Fibroblast of skin of scalp (primary cell): ENCODE results near the gene TBC1D16.
A peak's percentile ranks its signal among the peaks of the same experiment; 100 is the strongest.
"Not testable (repeated sequence)": the region's sequence is repeated elsewhere in the genome, so short reads cannot be mapped to it uniquely, and the experiment has no call there.

Source experiments
- DNase-seq: peaks from one replicate; pipeline ENCODE4 v3.0.0-alpha.2; 2013

The TBC1D16 gene

DNA sequence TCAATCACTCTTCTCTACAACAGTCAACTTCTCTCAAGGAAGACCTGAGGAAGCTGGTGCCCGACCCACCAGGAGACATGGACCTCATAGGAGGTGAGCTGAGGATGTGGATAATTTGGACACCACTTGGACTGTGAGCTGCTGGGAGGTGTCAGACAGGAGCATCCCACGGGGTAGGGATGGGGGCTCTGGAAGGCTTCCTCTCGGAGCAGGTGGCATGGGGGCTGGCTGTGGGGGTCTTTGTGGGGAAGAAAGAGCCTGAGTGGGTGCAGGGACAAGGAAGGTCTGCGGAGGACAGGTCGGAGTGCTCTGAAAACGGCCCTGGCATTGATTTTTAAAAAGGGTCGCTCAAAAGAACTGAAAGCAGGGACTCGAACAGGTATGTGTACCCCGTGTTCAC is 64.0 kb downstream of the TBC1D16 start:
- DNase-seq: no peak

DNA sequence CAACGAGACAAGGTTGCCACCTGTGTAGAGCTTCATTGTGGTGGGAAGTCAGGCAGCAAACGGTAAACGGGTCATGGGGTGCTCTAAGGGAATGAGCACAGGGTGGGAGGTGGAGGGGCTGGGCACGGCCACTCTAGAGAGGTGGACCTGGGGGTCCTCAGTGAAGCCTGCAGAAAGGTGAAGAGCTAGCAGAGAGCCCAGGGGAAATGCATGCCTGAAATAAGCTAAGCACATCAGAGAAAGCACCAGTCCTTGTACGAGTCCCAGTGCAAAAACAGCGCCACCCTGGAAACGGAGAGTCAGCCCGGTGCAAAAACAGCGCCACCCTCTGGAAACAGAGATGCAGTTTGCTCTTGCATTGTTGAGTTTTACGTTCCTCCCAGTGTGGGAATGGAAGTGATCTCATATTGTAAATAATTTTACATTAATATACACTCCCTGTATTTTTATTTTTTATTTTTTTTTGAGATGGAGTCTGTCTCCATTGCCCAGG is 65.0 kb downstream of the TBC1D16 start:
- DNase-seq: peak; percentile 27

DNA sequence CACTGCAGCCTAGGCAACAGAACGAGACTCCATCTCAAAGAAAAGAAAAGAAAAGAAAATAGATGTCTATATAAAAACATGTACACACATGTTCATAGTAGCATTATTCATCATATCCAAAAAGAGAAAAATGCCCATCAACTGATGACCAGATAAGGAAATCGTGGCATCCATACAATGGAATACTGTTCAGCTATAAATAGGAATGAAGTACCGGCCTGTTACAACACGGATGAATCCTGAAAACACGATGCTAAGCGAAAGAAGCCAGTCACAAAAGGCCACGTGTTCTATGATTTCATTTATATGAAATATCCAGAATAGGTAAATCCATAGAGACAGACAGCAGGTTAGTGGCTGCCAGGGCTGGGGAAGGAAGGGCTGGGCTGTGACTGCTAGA is 65.8 kb downstream of the TBC1D16 start:
- no peak for DNase-seq

DNA sequence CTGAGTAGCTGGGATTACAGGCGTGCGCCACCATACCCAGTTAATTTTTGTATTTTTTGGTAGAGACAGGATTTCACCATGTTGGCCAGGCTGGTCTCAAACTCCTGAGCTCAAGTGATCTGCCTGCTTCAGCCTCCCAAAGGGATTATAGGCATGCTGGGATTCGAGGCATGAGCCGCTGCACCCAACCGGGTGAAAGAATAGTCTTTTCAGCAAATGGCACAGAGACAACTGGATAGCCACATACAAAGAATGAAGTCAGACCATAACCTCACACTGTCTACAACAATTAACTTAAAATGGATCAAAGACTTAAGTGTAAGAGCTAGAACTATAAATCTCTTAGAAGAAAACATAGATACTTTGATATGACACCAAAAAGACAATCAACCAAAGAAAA is 67.6 kb downstream of the TBC1D16 start:
- no peak for DNase-seq

DNA sequence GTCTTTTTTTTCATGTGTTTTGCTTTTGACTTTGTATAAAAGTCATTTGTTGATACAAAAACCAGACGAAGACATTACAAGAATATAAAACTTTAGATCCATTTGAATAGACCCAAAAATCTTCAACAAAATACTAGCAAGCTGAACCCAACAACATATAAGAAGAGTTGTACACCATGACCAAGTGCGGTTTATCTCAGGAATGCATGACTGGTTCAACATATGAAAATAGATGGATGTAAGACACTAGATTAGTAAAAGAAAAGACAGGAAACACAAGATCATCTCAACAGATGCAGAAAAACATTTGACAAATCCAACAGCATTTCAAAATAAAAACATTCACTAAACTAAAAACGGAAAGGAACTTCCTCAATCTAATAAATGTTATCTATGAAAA is 69.0 kb downstream of the TBC1D16 start:
- DNase-seq: no peak

DNA sequence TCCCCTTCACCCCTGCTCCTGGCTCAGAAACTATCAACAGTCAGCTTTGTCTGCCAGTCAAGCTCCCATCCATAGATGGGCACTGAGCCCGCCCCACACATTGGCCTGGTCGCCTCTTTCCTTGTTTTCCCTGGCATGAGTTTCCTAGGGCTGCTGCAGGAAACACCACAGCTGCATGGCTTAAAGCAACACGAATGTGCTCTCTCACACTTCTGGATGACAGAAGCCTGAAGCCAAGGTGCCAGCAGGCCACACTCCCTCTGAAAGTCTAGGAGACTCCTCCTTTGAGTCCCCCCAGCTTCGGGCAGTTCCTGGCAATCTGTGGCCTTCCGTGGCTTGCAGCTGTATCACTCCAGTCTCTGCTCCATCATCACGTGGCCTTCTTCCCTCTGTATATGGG is 69.9 kb downstream of the TBC1D16 start:
- DNase-seq: no peak

DNA sequence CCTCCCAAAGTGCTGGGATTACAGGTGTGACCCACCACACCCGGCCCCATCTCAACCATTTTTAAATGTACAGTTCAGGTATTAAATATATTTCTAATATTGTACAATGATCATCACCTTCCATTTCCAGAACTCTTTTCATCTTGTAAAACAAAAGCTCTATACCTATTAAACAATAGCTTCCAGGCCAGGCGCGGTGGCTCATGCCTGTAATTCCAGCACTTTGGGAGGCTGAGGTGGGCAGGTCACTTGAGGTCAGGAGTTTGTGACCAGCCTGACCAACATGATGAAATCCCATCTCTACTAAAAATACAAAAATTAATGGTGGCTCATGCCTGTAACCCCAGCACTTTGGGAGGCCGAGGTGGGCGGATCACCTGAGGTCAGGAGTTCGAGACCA is 73.2 kb downstream of the TBC1D16 start:
- DNase-seq: not testable (repeated sequence)

DNA sequence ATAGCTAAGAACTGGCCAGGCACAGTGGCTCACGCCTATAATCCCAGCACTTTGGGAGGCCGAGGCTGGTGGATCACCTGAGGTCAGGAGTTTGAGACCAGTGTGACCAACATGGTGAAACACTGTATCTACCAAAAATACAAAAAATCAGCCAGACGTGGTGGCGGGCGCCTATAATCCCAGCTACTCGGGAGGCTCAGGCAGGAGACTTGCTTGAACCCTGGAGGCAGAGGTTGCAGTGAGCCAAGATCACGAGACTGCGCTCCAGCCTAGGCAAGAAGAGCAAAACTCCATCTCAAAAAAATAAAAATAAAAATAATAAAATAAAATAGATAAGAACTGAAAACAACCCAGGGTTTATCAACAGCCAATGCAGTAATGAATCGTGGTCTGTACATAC is 74.1 kb downstream of the TBC1D16 start:
- not testable (repeated sequence) for DNase-seq

DNA sequence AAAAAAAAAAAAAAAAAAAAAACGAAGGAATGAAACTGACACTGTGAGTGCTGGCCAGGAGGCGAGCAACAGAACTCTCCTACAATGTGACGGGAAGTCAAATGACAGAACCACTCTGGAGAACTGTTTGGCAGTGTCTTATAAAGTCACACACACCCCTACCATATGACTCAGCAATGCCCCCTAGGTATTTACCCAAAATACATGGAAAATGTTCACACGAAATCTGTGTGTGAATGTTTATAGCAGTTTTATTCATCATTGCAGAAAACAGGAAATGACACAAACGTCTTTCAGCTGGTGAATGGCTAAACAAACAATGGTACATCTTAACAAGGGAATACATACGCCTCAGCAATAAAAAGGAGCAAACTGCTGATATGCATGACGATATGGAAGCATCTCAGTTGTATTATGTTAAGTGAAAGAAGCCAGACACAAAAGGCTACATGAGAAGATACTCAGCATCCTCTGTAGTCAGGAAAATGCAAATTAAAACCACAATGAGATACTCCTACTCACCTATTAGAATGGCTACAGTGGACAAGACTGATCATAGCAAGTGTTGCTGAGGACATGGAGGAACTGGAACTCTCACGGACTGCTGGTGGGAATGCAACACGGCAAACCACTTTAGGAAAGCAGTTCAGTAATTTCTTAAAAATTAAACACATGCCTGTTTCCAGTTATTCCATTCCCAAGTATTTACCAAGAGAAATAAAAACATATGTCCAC is 74.7 kb downstream of the TBC1D16 start:
- no peak for DNase-seq

DNA sequence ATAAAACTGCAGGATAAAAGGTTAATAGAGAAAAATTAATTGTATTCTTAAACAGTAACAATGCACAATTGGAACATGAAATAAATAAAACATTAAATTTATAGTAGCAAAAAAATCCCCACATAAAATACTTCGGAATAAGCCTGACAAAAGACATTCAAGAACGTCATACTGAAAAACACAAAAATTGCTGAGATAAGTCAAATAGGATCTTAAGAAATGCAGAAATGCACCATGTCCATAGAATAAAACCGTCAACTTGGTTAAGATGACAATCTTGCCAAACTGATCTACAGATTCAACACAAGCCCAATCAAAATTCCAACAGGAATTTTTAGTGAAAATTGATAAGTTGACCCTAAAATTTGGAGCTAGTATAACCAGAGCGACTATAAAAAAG is 76.6 kb downstream of the TBC1D16 start:
- no peak for DNase-seq

DNA sequence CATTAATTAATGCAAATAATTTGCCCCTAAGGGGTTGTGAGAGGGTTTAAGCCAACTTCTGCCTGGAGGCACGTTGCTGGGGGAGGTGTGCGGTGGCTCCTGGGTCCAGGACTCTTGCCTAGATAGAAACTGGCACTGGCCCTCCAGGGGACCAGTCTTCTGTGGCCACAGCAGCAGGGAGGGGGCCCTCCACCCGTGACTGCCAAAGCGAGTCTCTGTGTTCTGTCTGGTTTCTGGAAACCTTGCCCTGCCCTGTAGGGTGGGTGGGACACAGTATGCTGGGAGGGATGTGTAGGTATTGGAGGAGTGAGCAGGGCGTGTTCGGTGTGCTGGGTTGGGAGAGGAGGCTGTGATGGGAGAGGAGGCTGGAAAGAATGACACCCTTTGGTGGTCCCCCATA is 78.8 kb downstream of the TBC1D16 start:
- DNase-seq: no peak

DNA sequence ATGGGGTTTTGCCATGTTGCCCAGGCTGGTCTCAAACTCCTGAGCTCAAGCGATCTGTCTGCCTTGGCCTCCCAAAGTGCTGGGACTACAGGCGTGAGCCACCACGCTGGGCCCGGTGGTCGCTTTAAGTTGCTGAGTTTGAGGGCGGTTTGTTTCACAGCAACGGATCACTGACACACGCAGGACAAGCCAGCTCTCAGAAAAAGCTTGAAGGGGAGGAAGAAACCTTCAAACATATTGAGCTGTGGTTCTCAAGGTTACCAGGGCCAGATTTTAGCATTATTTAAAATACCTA is 79.3 kb downstream of the TBC1D16 start:
- DNase-seq: not testable (repeated sequence)

DNA sequence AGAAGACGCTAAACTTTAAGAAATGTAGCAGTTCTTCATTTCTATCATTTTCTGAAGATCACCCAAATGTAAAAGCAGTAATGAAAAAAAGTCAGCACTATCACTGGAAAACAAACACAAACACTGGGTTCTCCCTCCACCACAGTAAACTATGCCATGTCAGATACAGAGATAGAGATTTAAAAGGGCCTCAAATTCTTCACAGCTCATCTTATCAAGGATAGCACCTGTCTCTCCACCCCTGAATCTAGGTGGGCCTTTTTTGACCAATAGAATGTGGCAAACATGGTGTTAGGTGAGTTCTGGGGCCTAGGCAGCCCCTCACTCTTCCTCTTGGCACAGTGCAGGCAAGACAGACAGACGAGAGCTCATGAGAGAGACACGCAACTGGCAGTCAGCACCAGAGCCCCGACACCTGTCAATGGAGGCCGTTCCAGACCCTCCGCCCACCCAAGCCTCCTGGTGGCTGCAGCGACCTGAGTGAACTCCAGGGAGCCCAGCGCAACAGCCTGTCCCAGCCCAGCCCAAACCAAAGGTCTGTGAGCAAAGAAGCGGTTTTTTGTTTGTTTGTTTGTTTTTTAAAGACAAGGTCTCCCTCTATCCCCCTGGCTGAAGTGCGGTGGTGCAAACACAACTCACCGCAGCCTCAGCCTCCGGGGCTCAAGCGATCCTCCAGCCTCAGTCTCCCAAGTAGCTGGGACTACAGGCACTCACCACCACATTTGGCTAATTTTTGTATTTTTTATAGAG is 79.8 kb downstream of the TBC1D16 start:
- DNase-seq: no peak

DNA sequence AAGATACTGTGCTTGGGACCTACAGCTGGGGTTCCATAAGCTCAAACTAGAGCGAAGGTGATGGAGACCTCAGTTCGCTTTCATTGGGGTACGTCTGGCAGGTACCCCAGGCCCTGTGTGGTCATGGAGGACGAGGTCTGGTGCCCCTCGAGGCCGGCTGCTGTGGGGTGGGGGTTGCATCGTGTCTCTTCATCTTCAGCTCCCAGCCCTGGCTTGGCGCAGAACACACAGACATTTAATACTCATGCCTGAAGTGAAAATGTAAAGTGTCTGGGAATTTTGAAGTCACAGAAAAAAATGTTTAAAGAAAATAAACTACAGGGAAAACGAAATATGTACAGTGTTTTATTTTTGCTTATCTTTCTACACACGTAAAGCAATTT is 80.5 kb downstream of the TBC1D16 start:
- no peak for DNase-seq

DNA sequence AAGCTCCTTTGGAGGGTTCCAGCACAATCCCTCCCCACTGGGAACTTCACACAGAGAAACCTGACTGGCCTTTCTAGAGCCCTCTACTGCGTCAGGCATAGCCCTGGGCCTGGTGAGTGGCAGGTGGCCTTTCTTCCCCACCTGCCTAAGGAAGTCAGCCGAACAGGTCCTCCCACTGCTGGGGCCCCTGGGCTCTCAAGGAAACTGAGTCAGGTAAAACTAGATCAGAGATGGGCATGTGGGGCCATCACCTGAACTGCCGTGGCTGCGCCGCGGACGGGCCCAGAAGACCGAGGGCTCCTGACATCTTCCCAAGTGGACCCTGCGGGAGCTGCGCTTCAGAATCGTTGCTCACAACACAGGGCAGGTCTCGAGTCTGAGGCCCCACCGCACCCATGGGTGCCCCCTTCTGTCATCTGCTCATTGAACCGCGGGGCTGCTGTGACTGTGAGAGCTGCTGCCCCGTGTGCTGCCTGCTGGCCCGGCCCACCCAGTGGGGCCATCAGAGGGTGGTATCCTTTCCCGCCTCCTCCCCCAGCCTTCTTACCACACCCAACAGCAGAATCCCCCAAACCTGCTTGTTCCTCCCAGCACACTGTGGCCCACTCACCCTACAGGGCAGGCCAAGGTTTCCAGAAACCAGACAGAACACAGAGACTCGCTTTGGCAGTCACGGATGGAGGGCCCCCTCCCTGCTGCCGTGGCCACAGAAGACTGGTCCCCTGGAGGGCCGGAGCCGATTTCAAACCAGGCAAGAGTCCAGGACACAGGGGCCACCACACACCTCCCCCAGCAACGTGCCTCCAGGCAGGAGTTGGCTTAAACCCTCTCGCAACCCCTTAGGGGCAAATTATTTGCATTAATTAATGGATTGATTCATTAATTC is 81.1 kb downstream of the TBC1D16 start:
- DNase-seq: no peak

DNA sequence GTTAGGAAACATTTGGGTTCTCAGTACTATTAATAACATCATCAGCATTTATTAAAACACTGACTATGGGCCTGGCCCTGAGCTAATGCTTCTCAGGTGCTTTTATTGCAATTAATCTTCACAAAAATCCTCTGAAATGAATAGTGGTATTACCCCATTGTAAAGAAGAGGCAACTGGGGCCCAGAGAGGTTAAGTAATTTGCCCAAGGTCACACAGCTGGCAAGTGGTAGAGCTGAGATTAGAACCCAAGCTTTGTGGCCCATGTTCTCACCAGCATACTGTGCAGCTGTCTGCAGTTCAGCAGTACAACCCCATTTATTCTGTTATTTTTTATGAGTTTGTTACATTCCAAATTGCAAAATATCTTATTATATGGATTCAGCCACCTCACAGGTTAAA is 82.3 kb downstream of the TBC1D16 start:
- no peak for DNase-seq

DNA sequence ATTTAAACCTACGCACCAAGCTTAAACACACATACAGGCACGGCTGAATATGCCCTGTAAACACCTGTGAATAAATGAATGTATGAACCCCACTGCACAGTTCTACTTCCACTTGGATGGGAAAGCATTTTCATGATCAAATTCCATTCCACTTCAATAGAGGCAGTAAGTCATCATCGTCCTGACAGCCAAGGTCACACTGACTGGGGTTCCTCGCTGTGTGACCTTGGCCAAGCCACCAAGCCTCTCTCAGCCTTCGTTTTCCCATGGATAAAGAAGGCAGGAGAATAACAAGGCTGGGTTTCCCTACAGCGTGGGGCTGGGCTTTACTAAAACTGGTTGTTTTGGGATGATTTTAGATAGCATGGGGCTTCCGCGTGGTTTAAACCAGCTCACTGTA is 82.8 kb downstream of the TBC1D16 start:
- DNase-seq: no peak

DNA sequence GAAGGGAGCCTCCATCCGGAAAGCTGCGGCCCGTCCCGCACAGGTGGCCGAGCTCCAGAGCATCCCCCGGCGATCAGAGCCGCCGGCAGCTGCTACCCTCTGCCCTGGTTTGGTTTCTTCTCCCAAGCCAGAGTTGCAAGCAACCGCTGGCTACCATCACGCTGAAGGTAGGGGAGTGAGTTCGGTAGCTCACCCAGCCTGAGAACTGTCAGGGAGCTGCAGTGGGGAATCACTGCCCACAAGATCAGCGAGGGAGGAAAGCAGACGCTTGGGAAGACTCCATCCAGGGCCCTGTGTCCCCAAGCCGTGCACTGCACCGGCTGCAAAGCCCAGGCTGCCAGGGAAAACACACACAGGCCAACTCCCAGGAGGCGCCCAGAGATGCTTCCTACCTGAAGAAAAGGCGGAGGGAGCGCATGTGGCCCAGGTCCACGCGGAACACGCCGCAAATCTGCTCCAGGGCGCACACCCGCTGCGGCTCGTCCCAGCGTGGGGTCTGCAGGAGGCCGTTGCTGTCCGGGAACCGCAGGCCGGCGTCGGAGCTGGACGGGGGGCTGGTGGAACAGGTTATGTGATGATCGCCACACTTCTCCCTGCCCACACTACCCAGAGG is 83.3 kb downstream of the TBC1D16 start:
- no peak for DNase-seq

DNA sequence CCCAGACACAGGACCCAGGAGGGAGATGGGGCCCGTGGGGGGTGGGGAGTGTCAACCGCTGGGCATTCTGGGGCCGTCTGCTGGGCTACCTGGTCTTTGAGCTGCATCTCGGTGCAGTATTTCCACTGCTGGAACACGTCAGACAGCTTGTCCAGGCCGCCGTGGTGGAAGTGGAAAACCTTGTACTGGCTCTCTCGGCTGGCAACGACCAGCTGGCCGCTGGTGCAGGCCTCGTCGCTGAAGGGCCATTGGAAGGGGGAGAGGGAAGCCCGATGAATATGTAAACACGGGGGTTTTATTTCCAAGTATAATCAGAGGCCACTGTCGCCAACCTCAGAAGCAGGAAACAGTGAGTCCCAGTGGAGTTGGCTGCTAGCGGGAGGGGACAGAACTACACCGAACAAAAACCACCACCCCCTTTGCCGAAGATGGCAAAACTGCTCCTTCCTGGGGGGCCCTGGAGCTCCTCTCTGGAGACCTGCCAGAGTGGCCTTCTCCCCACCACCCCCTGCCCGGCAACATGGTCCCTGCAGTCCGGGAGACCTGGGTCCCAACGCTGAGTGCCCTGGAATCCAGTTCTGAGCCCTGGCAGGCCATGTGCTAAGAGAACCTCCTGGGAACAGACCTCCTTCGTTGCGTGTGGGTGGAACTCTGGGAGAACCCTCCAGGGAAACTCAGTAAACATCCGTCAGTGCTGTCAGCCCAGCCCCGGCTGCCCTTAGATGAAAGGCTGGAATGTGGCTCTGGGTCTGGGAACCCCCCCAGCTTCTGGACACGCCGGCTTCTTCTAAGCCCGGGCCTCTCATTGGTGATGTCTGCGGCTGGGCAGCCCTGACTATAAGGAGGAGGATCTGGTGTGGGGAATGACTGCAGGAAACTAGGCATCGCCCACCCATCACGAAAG is 84.1 kb downstream of the TBC1D16 start:
- DNase-seq: peak; percentile 91

DNA sequence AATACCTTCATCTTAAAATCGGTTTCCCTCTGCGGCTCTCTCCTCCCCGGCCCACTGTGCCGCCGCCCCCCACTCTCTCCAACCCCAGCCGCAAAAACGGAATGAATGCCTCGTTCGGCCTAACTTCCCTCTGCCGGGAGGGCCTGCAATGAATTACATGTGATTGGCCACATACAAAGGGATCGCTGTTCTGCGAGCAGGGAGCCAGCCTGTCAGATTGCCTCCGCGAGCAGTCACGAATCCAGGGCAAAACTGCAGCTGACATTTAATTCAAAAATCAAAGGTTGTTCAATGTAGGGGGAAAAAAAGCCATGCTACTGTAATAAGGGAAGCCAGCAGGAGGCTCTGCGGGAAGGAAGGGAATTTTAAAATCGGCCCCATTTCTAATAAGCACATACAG is 84.9 kb downstream of the TBC1D16 start:
- no peak for DNase-seq

DNA sequence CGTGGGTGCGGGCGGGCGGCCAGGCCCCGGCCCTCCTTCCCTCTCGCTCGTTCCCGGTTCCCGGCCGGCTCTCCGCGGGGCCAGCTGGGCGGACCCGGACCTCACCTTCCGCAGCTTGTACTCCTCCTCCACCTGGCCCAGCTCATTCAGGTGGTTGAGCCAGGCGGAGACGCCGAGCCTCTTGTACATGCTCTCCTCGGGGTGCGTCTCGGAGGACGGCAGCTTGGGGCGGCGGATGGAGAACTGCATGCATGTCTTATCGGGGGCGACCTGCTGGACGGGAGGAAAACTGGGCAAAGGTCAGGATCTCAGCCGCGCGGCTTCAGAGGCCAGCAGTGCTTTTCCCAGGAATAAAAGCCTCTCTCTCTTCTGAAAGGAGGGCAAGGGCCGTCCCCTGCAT is 85.4 kb downstream of the TBC1D16 start:
- no peak for DNase-seq

DNA sequence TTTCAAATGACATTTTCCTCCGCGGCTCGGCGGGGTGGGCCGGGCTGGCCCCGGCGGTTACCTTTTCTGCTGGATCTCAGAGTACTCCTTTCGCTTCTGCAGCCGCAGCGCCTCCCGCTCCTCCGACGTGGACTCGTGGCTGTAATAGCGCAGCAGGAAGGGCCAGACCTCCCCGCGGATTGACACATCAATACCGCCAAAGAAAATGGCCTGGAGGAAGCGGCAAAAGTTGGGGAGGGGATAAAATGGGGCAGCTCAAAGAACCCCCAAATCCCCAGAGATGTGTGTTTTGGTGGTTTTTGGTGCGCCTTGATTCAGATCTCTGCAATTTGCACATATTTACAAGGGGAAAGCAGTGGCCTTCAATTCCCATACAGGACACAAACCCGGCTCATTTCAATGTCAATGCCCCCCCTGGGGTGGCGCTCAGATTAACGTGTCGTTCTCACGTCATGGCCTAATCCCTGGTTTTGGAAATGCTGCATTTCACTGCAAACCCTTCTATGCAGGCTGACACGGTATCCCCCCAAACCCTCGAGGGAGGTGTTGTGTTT is 85.9 kb downstream of the TBC1D16 start:
- DNase-seq: no peak
